ENCODE results near the gene DSC1.

DSC1 gene

GRCh38 chr18:31099450-31100230 is 63.0 kb downstream of the DSC1 start:
- DNase-seq (ENCODE audit: insufficient read length, low spot score), result no peak
- TF ChIP-seq CTCF (IDR thresholded peaks at IDR 0.05; ENCODE audit: insufficient read depth, missing control alignments), result no peak
- FAIRE-seq, result no peak

- TF ChIP-seq CTCF (IDR thresholded peaks at IDR 0.05; ENCODE audit: insufficient read depth, missing control alignments), result no peak
- no peak for DNase-seq (ENCODE audit: insufficient read length, low spot score)
- FAIRE-seq, result no peak
Observed at GRCh38 chr18:31098878-31099277, 63.8 kb downstream of the DSC1 start.

- DNase-seq (ENCODE audit: insufficient read length, low spot score), result no peak
- TF ChIP-seq CTCF (IDR thresholded peaks at IDR 0.05; ENCODE audit: insufficient read depth, missing control alignments), result no peak
- FAIRE-seq, result peak; percentile 6
Observed at GRCh38 chr18:31097666-31098065, 65.0 kb downstream of the DSC1 start.

GRCh38 chr18:31093880-31094279 is 68.8 kb downstream of the DSC1 start:
- TF ChIP-seq CTCF (IDR thresholded peaks at IDR 0.05; ENCODE audit: insufficient read depth, missing control alignments), result no peak
- FAIRE-seq (no peak), DNase-seq (ENCODE audit: insufficient read length, low spot score) (no peak)

- FAIRE-seq, result no peak
- DNase-seq (ENCODE audit: insufficient read length, low spot score), result no peak
- no peak for TF ChIP-seq CTCF (IDR thresholded peaks at IDR 0.05; ENCODE audit: insufficient read depth, missing control alignments)
Observed at GRCh38 chr18:31093294-31093693, 69.4 kb downstream of the DSC1 start.

GRCh38 chr18:31091350-31091749 is 71.3 kb downstream of the DSC1 start:
- TF ChIP-seq CTCF (IDR thresholded peaks at IDR 0.05; ENCODE audit: insufficient read depth, missing control alignments), result no peak
- FAIRE-seq, result no peak

GRCh38 chr18:31088532-31088931 is 74.1 kb downstream of the DSC1 start:
- DNase-seq (ENCODE audit: insufficient read length, low spot score) (no peak), FAIRE-seq (no peak)
- no peak for TF ChIP-seq CTCF (IDR thresholded peaks at IDR 0.05; ENCODE audit: insufficient read depth, missing control alignments)

More at GRCh38 chr18:31091350-31091749, 71.3 kb downstream of the DSC1 start:
- DNase-seq (ENCODE audit: insufficient read length, low spot score), result no peak
